Inflammatory macrophage treated with lipopolysaccharide for 4 hours (primary cell): ENCODE measurements around the gene CDHR3.

Experiments used
- DNase-seq: peaks from one replicate; pipeline ENCODE4 v3.0.0-alpha.2; 2020

Gene CDHR3

DNA sequence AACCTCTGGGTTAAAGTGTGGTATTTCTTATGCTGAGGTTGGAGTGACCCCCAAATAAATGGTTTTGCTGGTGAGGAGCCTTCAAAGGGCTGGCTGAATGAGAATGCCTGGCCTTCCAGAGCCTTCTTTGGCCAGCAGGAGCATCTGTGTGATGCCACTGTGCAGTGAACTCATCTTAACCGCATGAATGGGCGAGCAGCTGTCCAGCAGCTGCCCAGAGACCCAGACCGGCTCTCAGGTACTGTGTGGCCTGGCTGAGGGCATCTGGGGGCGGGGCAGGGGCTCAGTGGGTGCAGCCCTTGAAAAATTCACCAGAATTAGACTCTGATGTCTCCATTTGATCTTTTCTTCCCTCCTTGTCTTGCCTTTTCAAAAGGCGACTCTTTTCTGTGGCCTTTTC is 90.0 kb downstream of the CDHR3 start:
- DNase-seq = no peak

DNA sequence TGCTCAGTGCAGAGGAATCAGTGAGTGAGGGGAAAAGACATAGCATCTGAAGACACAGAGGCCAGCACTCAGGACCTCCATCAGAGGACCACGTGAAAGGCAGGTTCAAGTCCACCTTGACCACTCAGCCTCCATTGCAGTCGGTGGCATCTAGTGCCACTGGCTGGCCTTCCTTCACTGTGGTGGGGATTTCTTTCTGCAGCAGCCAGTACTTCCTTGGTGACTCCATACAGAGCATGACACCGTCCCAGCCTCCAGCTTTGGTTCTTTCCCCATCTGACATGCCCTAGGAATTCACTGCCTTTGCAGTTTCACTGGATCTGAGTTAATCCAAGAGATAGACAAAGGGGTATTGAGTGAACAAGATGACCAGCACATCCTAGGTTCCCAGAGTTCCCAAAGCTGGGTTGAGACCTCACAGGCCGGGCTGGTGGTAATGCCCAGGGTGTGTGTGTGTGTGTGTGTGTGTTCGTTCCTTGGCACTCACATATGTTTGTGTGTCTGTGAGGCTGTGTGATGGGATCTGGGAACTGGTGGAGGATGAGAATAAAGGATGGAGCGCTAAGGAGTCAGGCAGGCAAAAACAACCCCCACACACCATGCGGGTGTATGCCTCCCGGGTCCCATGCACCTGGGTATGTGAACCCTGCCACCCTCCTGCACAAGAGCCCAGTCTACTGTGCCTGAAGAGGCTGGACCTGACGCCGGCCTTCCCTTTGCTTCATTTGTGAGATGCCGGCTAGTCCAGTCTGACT is 91.3 kb downstream of the CDHR3 start:
- peak; percentile 22 for DNase-seq

DNA sequence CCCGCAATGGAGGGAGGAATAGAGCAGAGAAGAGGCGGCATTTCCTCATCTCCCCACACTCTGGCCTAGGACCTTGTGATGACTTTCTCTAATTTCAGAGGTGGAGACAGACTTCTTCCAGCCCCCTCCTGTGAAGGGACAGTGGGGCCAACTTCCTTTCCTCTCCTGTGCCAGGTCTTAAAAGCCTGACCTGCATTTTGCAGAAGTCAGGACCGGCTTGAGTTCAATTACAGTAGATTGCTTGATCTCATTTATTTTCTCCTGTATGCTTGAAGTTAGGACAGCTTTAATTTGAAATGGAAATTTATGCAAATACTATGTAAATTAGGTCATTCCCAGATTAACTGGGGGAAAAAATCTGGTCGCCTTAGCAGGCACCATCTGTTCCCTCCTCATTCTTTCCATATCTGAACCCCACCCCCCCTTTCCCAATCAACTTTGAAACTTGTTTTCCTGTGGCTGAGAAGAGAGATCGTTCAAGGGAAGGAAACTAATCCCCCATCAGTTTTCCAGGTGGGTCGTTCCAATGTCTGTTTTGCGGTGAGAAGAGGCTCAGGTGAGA is 92.0 kb downstream of the CDHR3 start:
- DNase-seq = peak; percentile 12

DNA sequence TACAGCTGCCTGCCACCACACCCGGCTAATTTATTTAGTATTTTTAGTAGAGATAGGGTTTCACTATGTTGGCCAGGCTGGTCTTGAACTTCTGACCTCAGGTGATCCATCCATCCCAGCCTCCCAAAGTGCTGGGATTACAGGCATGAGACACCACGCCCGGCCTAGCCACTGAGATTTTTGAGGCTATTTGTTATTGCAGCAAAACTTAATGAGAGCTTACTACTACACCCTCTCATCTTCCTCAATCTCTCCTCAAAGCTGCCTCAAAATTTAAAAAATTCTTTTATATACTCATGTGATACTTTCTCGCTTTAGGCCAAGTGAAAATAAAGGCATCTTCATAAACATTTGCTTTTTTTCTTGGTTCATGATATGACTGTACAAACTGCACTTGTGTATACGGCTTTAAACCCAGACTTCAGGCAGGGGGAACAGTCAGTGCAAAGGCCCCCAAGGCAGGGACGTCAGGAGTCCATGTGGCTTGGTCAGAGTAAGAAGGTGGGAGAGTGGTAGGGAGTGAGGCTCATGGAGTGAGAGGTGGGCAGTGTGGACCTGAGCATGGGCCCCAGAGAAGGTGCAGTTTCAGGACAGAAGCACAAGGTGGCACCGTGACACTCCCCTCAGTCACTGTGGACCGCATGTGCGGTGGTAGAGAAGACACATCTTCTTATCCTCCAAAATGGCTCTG is 93.6 kb downstream of the CDHR3 start:
- peak; percentile 66 for DNase-seq

DNA sequence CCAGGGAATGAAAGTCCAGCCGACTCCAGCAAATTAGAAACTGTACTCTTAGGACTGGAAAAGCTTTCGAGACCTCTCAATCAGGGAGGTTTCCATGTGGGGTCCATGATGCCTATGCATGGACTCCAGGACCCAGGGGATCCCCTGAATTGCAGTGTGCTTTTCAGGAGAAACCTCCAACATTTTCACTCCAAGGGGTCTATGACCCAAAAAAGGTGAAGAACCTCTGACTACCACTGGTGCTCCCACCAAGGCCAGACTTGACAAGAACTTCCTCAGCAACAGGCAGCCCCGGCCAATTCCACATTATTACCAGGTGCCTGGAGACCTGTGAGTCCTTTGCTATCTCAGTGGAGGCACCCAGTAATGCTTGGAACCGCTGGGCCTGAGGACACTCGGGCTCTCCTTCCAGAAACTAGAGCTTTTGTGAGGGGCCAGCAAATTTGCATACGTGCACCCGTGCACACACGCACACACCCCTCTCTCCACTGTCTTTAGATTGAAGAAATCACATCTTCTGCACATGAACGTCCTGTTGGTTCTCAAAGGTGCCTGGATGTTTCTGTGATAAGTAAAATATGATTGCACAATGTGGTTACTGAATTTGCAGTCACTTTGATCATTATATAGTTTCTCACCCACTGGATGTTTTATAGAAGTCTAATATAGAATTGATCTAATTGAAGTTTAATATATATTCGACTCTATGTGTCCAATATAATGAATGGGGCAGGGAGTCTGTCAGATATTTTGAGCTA is 94.3 kb downstream of the CDHR3 start:
- DNase-seq = no peak

DNA sequence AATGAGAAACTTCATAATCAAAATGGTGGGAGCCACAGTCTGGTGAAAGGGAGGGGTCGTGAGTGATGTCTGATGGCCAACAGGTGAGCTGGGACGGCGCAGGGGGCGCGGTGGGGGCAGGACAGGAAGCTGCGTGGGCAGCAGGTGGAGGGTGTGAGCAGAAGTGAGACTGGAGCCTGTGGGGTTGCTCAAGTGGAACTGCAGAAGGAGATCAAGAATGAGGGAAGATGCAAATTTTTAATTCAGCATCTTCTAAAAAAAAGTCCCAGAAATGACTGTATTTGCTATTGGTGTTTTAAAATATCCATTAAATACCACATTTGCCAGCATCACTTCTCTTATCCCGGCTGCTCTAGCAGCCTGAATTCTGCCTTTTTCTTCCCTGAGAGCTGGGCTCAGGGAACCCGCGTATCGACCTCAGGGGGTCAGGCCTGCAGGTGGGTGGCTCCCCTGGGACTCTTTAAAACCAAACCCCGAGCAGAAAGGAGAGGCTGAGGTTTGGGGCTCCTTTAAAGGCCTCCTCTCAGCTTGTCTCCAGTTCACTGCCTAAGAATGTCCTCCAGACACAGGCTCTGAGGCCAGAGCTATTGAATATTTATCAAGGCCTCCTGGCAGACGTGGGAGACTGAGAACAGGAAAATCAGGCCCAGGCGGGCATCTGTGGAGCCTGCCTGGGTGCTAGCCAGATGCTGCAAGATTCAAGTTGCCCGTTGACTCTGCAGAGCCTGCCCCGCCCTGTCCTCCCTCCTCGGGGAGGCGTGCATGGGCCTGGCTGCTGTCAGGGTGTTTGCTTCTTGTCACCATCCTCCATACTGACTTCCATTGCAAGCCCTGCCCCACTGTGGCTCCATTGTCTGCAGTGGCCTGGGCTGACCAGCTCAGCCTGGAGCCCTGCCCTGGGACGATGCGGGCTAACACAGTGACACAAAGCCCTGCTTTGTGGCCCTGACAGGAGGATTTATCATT is 95.2 kb downstream of the CDHR3 start:
- DNase-seq = no peak

DNA sequence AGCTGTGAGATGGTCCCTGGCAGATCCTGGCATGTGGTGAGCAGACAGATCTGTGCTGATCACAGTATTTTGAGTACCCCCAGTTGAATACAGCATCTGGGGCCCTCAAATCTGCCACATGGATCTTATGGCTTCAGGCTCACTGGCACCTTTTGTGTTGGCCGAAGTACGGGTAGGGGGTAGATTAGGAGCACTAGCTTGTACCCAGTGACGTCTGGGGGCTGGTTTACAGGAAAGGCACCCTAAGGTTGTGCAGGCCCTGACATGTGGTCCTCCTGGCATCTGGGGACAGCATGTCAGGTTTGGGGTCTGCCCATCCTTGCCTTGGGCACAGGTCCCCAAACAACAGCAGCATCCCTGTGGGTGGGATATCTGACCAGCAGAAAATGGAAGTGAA is 95.9 kb downstream of the CDHR3 start:
- DNase-seq = no peak

DNA sequence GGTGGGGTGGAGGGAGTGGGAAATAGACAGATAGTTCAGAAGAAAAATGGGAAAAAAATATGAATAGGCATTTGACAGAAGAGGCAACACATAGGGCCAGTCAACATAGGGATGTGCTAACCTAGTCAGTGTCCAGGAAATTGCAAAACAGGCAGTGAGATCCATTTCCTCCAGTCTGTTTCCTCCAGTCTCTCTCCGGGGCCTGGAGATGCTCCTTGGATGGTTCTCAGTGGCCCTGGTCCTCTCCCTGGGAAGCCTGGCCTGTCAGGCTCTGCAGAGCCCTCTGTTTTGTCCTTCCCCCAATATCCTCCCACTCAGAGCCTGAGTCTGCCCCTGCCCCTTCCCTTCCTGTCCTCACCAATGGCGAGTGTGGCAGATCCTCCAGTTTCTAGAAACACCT is 96.5 kb downstream of the CDHR3 start:
- DNase-seq = peak; percentile 62

DNA sequence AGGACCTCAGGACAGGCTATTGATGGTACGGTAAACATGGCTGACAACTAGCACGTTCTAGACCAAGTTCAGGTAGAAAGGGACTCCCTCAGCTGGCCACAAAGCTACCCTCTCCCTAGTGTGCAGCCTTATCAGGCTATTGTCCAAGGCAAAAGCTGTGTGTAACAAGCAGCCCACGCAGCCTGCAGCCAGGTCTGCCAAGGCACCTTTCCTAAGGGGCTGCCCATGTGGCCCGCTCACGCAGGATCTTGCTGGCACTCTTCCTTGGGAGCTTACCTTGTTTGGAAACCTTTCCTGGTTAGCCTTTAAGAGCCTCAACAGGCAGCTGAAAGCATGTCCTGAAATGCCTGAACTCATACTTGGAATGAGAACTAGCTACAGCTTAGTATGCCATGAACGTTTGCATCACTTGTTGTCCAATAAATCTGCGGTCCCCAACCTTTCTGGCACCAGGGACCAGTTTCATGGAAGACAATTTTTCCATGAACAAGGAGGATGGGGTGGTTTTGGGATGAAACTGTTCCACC is 97.4 kb downstream of the CDHR3 start:
- no peak for DNase-seq

DNA sequence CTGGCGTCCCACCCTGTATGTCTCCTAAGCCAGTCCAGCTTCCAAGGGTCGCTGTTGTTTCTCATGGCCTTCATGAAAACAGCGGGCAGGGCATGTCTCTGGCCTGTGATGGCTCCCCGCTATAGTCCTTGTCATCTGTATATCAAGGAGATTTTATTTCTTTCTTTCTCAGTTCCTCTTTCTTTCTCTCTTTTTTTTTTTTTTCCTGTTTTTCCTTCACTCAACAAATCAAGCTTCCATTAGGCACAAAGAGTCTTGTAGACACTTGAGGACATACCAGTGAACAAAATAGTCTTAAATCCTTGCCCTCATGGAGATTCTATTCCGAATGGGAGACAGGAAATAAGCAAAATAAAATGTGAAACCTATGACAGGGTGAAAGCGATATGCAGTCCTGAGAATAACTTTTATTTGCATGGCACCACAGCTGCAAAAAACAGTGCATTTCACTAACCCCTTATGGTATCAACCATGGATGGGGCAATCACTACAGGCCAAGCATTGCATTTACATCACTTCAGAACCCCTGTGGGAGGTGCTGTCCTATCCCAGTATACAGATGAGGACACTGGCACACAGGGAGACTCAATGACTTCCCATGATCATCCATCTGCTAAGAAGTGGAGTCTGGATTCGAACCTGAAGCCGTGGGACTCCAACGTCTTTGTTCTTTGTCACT is 98.4 kb downstream of the CDHR3 start:
- no peak for DNase-seq

DNA sequence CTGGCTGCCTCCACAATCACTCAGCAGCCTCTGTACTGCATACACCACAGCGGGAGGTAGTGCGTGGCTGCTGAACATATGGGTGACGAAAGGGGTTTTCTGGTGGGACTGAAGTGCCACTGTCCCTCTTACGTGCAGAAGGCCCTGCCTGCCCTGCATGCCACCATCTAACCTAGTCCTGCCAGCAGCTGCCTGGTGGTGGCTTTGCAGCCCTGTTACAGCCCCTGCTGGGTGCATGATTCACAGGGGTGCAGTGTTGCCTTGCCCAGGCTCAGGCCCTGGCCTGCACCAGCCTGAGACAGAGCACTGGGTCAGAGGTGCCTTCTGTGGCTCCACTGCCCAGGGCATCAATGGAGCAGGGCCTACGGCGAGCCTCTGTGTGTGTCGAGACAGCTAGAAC is 98.9 kb downstream of the CDHR3 start:
- DNase-seq = no peak

DNA sequence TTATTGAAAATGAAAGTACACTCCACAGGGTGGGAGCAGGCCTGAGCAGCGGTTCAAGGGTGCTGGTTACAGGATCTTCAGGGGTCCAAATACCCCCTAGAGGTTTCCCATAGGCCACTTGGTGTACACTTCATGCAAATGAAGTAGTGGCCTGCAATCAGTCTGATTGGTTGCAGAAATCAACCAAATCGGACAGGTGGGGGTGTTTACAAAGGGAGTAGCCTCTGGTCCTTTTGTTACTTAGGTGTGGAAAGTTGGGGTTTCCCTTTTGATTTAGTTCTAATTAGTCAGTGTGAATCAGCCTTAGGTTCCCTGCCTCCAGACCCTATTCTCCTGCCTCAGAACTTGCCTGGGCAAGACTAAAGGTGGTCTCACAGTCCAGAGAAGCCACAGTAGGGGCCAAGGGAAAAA is 99.5 kb downstream of the CDHR3 start:
- DNase-seq = no peak

DNA sequence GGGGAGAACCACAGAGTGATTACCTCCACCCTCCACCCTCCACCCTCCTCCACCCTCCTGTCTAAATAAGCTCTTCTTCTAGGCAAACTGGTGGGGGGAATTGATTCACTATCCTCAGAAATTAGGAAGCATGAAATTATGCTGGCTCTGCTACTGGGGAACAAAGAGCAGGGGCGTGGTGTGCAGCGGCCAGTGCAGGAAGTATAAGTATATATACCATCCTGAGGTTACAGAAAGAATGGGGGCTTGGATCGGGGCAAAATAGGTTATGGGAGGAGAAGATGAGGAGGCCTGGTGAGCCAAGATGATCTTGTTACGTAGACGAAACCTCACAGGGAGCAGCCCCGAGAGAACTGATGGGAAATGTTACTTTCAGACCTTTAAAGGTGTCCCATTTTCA is 100.0 kb downstream of the CDHR3 start:
- DNase-seq = no peak

DNA sequence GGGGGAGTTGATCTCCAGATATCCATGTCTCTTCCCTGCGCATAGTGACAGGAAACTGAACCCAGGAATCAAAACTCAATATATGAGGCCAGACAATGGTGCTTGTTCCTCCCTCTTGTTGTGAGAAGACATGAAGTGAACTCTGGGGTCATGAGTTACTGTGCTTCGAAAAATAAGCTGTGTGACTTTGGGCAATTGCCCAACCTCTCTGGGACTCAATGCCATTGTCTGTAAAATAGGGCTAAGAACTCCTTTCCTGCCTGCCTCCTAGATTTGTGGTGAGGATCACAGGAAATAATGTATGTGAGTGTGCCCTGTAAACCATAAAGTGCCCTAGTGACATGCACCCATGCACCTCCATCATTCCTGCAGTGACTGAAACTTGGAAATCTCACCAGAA is 100.6 kb downstream of the CDHR3 start:
- DNase-seq = no peak

DNA sequence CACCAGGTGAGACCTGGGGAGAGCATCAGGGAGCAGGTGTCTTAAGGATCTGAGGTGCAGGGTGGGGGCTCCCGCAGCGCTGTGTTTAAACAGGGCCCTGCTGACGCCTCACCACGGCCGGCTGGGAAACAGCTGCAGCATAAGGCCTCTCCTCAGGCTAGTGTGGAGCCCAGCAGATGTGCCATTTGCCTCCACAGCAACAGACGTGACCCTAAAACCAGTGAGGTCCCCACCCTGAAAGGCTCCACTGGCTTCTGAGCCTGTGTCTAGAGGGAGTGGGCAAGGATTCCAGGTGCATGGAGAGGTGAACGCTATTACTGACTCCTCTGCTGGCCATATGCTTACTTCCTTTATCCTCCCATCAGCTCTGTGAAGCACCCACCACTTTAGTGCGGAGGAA is 101.3 kb downstream of the CDHR3 start:
- no peak for DNase-seq

DNA sequence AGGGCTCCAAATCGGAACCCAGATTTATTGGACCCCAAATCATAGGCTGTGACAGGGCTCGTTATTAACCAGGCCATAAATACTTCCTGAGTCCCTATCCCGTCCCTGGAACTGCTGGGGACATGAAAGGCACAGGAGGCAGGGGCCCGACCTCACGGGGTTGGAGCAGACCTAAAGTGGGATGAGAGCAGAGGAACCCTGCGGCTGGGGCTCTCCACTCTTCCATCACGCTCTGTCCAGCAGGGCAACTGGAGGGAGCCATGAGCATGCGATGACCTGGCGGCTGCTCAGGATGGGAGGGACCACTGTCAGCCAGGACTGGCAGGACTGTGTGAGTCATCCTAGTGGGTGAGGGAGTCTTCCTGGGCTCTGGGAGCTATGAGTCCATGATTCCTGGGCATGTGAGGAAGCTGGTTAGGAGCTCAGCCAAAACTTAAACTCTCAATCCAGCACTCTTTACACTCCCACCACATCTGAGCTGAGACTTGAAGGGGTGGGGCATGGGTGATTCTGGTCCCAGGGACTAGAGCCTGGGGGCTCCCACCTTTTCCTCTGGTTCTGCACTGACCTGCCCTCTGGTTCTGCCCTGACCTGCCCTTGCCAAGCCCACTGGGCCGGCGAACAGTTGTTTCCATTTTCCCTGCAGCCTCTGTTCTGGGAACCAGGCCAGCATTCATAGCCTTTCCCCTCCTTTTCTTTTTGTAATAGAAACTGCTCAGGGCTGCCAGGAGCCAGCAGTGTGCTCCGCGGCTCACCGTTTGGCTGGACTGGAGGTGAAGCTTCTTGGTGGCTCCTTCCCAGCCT is 101.9 kb downstream of the CDHR3 start:
- no peak for DNase-seq

DNA sequence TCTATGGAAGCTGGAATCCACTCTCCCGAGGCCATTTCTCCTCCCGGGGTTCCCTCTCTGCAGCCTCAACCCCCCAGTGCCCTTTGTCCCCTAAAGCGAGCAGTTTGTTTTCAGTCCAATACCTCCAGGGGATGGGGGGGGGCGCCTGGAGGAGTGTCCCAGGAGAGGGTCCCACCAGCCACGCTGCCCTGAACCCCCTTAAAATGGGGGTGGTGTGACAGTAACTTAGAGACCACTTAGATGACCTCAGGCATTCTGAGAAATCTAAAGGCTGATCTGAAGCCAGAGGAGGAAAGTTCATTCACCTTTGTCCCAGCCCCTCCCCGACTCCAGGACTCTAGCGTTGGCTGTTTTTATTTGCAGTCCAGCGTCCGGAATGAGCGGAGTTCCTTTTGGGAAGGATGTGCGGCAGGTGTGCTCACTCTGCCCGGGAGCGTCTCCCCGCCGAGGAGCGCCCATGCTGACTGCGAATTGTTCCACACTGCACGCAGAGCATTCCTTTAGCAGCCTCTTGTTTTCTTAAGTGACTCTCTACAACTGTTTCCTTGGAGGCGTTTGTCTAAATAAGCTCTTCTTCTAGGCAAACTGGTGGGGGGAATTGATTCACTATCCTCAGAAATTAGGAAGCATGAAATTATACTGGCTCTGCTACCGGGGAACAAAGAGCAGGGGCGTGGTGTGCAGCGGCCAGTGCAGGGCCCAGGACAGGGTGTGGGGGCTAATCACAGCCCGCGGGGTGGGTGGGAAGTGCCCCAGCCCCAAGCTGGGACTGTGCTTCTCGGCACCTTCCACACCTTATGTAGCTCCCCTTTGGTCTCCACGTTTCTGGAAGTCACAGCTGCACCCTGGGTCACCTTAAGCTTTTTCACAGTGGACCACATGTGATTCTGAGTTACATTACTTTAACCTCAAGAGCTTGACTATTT is 102.8 kb downstream of the CDHR3 start:
- no peak for DNase-seq

DNA sequence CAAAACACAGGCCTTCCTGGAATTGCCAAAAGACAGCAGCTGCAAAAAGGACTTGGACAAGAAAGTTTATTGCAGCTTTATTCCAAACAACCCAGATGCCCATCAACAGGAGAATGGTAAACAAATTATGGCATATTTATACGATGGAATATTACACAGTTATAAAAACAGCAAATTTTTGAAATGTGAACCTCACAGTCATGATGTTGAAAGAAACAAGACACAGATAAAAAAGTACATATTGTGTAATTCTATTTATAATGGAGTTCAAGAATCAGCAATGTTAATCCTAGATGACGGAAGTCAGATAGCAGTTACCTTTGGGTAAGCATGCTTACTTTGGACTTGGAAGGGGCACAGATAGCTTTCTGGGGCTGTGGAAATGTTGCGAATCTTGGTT is 104.6 kb downstream of the CDHR3 start:
- DNase-seq = no peak

DNA sequence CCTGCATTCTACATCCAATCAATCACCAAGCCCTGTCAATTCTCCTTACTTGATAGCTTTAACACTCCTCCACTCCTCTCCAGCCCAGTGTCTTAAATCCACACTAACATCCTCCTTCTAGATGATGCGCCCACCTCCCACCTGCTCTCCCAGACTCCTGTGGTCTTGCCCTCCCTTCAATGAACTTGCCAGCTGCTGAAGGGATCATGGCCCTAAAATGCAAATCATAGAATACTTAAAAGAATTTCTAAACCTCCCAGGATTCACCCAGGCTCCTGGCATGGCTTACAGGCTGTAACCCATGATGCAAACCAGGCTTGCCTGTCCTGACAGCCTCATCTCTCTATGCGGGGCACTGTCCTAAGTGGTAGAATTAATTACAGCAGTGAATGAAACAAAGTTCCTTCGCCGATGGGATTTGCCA is 105.5 kb downstream of the CDHR3 start:
- no peak for DNase-seq

DNA sequence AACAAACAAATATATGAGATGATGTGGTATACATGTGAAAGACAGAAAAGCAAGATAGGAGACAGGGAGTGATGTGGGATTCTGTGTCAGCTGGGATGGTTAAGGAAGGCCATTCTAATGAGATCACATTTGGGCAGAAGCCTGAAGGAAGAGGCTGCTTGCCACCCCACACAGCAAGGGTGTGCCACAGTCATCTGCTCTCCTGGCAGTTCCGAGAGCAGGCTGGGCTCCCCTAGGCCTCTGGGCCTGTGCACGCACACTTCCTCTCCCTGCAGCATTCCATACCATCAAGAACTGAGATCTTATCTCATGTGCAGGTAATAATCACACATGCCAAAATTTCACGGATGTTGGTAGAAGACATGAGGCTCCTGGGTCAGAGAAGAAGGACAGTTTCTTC is 105.9 kb downstream of the CDHR3 start:
- no peak for DNase-seq
